ENCODE measurements around the gene DDAH2.

The DDAH2 gene

DNA sequence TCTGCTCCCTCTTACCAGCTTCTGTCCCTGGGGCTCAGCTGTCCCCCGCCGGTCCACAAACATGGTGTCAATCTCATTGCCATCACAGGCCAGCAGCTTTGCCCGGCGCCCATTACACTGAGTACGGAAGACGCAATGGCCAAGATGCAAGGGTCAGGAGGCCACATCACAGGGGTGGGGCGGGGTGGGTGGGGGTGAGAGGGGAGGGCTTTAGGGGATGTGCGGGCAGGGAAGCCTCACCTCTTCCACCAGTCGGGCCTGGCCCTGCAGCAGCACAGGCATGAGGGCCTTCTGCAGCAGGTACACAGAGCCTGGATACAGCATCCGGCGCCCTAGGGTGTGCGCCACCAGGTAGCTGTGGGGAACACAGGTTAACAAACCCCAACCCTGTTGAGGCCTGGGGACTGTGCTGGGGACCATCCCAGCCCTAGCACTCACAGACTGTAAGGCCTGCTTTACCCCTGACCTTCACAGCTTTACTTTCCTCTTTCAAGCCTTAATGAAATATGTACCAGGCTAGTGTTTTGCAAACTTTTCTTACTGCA is 37.5 kb downstream of the DDAH2 start:
- DNase-seq: no peak

DNA sequence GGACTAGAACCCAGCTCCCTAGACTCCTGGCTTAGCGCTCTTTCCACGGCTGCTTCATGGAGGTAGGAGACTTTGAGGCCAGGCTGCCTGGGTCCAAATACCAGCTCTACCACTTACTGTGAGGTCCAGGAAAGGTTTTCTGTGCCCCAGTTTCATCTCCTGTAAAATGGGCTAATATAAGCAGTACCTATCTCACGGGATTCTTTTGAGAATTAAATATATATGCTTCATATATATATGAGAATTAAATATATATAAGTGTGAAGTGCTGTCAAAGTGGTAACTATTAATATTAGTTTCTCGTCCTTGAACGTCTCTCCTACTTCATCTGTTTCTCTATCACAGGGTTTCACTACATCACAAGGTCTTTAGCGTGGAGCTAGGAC is 38.0 kb downstream of the DDAH2 start:
- DNase-seq: no peak

DNA sequence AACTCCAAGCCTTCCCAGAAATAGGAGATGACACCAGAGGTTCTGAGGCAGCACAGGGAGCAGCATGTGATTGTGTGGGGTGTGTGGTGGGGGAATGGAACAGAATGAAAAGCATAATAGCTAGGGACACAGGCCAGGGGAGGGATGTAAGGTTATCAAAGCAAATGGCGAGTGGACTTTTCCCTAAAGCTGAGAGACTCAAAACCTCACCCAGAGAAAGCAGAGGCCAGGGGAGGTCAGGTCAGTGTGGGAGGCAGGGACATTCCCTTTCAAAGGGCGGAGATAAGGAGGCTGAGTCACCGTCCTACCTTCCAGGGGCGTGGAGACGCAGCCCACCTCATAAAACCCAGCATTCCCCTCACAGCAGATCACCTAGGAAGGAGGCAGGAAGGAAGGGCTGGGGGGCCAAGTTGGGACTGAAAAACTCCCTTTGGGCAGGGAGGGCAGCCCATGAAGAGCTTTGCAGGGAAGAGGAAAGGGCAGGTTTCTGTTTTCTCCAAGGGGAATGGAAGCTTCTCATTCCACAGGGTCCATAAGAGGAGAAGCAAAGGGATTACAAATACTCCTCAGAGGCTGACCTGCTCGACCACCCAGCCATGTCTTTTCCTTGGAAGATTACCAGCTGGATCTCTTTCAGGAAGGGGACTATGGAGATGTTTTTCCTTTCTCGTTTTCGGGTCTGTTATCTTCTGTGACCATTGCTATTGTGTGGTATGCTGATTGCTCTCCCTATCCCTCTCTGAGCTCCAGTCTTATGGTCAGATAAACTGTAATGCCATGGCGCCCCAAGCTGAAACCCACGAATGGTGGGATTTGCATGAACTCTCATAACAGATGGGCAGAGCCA is 38.6 kb downstream of the DDAH2 start:
- no peak for DNase-seq

DNA sequence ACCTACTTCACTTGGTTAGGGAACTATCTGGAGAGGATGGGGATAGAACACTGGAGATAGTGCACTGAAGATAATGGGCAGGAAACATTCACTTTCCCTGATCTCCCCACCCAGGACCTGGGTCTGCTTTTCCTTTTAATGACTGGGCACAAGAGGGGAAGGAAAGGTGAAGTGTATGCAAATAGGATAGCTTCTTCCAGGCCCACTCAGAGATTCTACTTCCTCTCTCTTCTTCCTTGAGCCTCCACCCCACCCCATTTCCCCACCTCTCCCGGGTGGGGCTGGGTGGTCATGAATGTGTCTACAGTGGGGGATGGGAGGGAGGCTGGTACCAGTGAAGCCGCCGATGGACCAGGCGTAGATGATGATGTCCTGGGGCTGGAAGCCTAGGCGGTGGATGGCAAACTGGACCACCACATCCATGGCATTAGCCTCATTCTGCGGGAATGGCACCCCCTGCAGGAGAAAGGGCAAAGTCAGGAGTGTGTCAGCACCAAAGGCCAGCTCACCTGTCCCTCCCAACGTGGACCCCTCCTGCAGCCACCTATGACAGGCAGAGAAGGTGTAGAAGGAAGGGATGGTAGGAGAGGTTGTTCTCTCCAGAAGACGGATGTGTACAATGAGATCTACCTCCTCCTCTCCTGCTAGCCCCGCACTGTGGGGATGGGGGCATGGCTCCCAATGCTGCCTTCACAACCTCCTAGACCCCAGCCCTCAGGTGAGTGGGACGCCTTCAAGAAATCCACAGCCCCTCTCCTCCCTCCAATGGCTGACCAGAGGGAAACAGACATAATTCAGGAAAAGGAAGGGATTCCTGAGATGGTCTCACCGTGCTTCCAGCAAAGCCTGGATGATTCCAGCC is 39.6 kb downstream of the DDAH2 start:
- no peak for DNase-seq

DNA sequence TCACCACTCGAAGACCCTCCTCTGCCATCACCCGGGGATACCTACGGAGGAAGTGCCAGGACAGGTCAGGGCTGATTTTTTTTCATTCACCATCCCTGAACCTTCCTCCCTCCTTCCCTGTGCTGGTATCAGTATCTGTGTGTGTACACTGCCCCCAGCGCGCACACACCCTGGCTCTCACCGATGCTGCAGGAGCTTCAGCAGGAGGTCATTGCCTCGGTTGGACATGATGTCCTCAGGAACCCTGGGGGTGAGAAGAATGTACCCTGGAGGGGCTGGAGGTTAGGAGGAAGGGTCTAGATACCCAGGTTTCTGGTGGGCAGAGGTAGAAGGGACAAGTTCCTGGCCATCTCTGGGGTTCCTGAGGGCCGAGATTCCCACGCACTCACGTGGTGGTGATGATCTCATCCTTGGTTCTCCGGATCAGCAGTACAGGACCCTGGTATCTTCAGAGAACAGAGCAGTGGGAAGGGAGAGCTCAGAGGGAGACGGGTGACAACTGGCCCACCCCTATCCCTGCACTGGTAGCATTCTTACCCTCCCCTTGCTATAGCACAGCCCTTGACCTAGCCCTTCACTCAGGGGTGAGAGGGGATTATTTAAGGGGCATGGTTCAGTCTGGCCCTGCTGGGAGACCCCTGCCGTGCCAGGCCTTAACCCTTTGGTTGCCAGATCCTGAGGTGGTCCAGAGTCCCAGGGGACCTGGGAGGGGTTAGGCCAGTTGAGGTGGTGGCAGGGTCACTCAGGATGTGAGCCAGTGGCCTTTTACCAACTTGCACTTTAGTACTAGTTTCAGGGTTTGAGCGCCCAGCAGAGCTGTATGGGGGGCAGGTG is 41.0 kb downstream of the DDAH2 start:
- DNase-seq: no peak

DNA sequence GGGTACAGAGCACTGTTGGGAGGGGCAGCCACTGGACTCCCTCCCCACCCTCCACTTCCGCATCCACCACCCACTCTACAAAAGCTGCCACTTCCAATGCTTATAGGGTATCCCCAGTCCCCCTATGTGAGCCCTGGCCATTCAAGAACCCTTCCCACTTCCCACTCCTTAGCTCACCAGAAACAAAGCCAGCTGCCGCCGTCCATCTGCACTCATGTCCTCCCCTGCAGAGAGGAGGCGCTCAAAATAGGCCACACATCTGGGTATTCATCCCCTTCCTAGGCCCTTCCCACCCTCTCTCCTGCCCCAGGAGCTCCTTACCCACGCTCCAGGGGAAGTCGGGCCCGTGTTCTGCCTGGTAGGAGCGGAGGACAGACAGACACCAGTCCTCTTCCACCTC is 41.8 kb downstream of the DDAH2 start:
- no peak for DNase-seq

DNA sequence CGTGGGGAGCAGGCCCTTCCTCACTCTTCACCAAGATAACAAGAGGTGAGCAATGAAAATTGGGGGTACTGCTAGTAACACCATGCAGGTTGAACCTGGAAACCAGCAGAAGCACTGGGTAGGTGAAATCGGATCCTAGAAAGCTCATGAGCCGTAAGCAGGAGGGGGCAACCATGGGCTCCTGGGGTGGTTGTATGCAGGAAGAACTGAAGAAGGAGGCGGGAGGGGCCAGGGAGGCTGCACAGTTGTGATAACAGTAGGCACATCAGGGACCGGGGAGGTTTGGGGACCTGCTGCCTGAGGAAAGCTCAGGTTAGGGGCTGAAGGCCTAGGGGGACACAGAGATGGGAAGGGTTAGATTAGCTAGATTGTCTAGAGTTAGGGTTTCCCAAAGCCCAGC is 42.6 kb downstream of the DDAH2 start:
- no peak for DNase-seq

DNA sequence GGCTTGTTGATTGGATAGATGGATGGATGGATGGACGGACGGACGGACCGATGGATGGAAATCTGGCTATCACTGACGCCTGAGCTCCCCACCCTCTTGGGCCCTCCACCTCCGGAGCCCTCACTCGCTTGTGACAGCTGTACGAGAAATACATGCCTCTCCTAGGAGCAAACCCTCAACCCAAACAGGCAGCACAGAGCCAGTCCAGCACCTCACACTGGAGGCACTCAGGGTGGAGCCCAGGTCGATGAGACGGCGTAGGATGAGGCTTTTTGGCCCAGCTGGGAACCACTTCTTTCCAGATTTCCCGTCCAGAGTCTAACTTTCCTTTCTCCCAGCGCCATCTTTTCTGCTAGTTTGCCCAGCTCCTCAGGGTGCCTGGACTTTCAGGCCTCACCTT is 45.5 kb downstream of the DDAH2 start:
- no peak for DNase-seq

DNA sequence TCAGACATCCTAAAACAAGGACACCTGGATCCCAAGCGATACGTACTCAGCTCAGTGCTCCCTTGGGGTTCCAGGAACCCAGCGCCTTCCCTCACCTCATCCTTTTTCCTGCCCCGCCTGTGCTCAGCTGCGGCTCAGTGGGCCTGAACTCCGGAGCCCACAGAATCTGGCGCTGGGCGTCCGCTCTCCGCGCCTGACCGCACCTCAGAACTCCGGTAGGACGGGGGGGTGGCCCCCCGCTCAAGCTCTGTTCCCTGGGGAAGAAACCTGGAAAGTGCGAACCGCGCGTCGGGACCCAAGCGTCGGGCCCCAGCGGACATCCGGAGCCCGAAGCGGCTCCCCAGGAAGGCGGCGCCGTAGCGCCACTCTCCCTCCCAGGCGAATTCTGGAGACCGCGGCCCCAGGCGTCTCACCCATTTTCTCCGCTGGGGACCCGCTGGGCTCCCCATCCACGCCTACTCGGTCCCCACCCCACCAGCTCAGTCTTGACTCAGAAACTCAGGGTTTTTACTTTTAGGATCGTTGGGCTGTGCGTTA is 47.9 kb downstream of the DDAH2 start:
- DNase-seq: peak in 21 of 51 donors; percentile 4 to 69 (median 26)

DNA sequence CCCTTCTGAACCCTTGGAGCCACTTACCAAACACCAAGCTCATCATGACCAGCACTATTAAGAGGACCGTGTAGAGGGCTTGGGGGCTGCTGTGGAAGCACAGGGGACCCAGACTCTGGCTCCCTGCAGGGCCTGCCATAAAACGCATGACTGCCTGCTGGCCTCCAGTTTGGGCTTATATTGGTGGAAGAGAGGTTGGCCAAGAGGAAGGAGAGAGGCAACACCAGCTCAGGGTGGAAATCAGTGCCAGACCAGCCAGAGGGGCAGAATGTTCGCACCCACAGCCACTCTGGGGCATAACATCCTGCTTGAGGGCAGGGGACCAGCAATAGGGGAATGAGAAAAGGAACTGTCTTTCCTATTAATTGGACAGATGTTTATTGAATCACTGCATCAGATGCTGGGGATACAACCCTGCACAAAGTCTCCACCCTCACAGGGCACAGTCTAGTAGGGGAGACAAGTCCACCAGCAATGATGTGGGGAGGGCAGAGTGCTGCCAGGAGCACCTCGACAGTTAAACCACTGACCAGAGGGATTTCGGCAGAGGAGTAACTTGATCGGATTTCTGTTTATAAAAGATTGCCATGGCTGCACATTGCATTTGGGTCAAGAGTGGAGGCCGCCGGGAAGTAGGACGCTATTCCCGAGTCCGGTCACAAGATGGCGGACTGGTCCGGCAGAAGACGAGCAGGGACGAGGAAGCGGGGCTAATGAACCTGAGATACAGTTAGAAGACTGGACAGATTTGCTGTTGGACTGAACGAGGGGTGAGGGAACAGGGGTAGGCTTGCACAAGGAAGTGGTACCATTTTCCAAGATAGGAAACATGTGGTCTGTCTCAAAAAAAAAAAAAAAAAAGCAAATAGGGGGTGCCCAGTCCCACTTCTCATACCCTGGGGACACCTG is 48.6 kb downstream of the DDAH2 start, which contains the start of gene LY6G5C:
Gene LY6G5C, minus strand, starts transcription at position 842 of the 909 bp plus-strand sequence. Its CDS starts 694 bp downstream, at position 148.
- DNase-seq: peak in 46 of 51 donors; percentile 4 to 83 (median 60)

DNA sequence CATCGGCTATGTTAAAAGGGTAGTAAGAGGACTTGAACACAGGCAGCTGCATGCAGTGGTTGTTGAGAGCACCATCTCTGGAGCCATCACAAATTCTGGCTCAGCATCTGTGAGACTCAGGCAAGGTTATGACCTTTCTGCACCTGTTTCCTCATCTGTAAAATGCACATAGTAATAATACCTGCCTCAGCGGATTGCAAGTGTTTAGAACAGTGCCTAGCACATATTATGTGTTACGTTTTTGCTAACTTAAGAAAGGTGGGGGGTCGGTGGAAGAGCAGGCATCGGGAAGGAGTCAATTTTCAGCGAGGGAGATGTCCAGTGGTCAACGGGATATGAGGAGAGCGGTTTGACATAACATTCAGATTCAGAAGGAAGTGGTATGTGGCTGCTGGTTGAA is 51.1 kb downstream of the DDAH2 start:
- DNase-seq: no peak

Data from hypothalamus (tissue), 51 donors.